Muscle layer of colon (tissue), 2 donors: ENCODE data around the gene KCNMB1.

Experiments
- H3K27ac ChIP-seq: one replicate; pipeline ENCODE4 v1.7.0; 2013; ENCODE audit warnings: low read depth, mild to moderate bottlenecking, low read length, moderate library complexity
- H3K27me3 ChIP-seq, 2 donors: one replicate each; pipeline ENCODE4 v1.7.0; 2013; ENCODE audit warnings: low read length in 2 of 2, mild to moderate bottlenecking in 2 of 2; ENCODE audit not compliant: insufficient read depth in 2 of 2, control insufficient read depth in 1 of 2
- H3K36me3 ChIP-seq: one replicate; pipeline ENCODE4 v1.7.0; 2013; ENCODE audit warnings: mild to moderate bottlenecking, low read length; ENCODE audit not compliant: insufficient read depth
- H3K4me1 ChIP-seq: one replicate; pipeline ENCODE4 v1.7.0; 2013; ENCODE audit warnings: mild to moderate bottlenecking, low read length; ENCODE audit not compliant: insufficient read depth
- H3K4me3 ChIP-seq, 2 donors: one replicate each; pipeline ENCODE4 v1.7.0; 2013; ENCODE audit warnings: low read length in 2 of 2, low read depth in 1 of 2, mild to moderate bottlenecking in 1 of 2, moderate library complexity in 1 of 2
- H3K9ac ChIP-seq: one replicate; pipeline ENCODE4 v1.7.0; 2013; ENCODE audit warnings: low read length
- H3K9me3 ChIP-seq: one replicate; pipeline ENCODE4 v1.7.0; 2013; ENCODE audit warnings: mild to moderate bottlenecking, low read length
- donor health status: abdominal sarcoma.
- donor health status: Adenocarcinoma of cecum.

Gene KCNMB1

DNA sequence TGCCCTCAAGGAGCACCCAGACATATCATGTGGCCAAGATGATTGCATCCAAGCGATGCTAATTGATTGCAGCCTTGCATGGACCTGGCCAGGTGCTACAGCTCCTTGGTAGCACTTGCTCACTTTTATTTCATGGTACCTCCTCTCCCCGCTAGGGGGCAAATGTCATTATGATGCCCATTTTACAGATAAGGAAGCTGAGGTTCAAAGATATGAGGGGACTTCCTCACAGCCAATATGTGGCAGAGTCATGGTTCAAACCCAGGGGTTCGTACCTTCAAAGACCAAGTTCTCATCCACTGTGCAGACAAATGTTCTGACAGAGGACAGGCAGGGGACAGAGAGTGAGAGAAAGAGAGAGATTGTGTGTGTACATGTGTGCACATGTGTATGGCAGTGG is 21.9 kb upstream of the KCNMB1 start:
- Histone ChIP-seq H3K9me3 (no peaks in the 10 kb centered on the region), H3K27ac (no peak overlapping the region), H3K4me3 (no peak overlapping the region), H3K27me3 (no peaks in the 10 kb centered on the region), H3K9ac (no peak overlapping the region), H3K36me3 (no peaks in the 10 kb centered on the region), H3K4me1 (peaks cover 19% of the 10 kb centered on the region)

GRCh38 chr5:170410401-170410800 is 21.2 kb upstream of the KCNMB1 start:
- no peaks in the 10 kb centered on the region for H3K27me3 ChIP-seq
- H3K9me3 ChIP-seq = no peaks in the 10 kb centered on the region
- H3K36me3 ChIP-seq = no peaks in the 10 kb centered on the region
- H3K4me1 ChIP-seq = peaks cover 19% of the 10 kb centered on the region
- no peak overlapping the region for H3K27ac ChIP-seq
- H3K9ac ChIP-seq = no peak overlapping the region
- H3K4me3 ChIP-seq = no peak overlapping the region

DNA sequence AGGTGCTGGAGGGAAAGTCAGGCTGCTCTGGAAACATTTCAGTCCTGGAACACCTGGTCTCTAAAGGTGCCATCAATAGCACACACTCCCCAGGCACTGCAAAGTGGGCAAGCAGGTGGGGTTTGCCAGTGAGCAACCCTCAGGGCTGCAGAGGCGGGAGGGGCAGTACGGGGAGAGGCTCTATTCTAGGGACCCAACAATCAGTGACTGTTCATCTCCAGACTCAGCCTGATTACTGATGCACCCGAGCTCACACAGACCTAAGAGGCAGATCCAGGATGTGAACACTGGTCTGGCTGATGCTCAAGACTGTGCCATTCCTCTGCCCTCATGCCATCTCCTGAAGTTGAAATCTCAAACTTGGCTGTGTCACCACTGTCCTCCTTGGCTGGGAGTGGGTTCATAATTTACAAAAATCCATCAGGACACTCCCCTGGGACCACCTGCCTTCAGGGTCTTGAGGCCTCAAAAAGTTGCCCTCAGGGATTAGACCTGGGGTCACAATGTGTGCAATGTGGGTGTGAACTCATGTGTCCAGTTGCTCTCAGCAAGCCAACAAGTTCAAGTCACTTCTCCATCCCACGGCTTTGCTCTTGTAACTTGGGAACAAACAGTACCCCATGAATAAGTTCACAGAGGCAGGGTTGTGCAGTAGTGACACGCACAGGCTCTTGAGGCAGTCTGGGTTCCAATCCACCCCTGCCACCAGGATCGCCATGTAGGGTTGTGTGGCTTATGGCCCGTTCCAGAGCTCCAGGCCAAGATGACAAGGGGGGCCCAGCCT is 19.9 kb upstream of the KCNMB1 start:
- peaks cover 19% of the 10 kb centered on the region for H3K4me1 ChIP-seq
- H3K27ac ChIP-seq = no peak overlapping the region
- no peak overlapping the region for H3K9ac ChIP-seq
- H3K4me3 ChIP-seq = no peak overlapping the region
- no peaks in the 10 kb centered on the region for H3K36me3 ChIP-seq
- H3K9me3 ChIP-seq = no peaks in the 10 kb centered on the region
- H3K27me3 ChIP-seq = no peaks in the 10 kb centered on the region

DNA sequence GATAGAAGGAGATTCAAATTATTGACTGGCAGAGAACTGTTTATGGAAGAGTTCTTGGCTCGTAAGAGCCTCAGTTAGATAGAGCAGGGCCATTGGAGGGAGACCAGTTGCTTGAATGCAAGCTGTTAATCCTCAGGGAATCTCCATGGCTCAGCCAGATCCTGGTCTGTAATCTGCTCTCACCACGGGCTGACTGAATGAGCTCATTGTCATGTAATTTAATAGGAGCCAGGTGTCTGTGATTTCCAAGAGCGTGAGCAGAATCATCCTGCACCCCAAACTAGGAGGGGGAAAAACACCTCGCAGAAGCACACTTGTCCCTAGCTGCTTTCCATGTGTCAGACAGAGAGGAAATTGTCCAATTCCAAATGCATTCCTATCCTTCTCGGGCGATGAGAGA is 19.1 kb upstream of the KCNMB1 start:
- Histone ChIP-seq H3K4me3 (no peak overlapping the region), H3K36me3 (no peaks in the 10 kb centered on the region), H3K9me3 (no peaks in the 10 kb centered on the region), H3K9ac (no peak overlapping the region), H3K27me3 (no peaks in the 10 kb centered on the region), H3K27ac (no peak overlapping the region), H3K4me1 (peaks cover 19% of the 10 kb centered on the region)

GRCh38 chr5:170407062-170407461 is 17.9 kb upstream of the KCNMB1 start:
- no peaks in the 10 kb centered on the region for H3K9me3 ChIP-seq
- no peaks in the 10 kb centered on the region for H3K27me3 ChIP-seq
- H3K27ac ChIP-seq = no peak overlapping the region
- H3K9ac ChIP-seq = no peak overlapping the region
- no peak overlapping the region for H3K4me3 ChIP-seq
- H3K4me1 ChIP-seq = peaks cover 19% of the 10 kb centered on the region
- H3K36me3 ChIP-seq = peaks cover 7% of the 10 kb centered on the region

DNA sequence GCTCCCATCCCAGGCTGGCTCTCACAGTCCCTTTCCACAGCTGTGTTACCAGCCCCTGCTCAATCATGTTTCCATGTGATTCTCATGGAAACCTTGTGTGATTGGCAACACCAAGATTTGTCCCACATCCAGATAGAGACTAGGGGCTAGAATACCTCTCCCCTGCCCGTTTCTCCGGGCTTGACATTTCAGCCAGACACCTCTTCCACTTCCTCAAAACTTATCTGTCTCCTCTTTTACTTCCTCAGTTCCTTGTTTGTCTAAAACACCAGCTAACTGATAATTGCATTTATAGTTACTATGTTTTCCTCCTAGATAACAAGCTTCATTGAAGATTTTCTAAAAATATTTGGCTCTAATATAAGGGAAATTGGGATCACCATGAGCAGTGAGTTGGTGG is 16.6 kb upstream of the KCNMB1 start:
- H3K9ac ChIP-seq = no peak overlapping the region
- peaks cover 19% of the 10 kb centered on the region for H3K4me1 ChIP-seq
- no peaks in the 10 kb centered on the region for H3K9me3 ChIP-seq
- H3K36me3 ChIP-seq = peaks cover 7% of the 10 kb centered on the region
- H3K4me3 ChIP-seq = no peak overlapping the region
- H3K27me3 ChIP-seq = no peaks in the 10 kb centered on the region
- H3K27ac ChIP-seq = no peak overlapping the region

GRCh38 chr5:170404398-170404797 is 15.2 kb upstream of the KCNMB1 start:
- no peaks in the 10 kb centered on the region for H3K27me3 ChIP-seq
- H3K27ac ChIP-seq = no peak overlapping the region
- H3K4me3 ChIP-seq = no peak overlapping the region
- peaks cover 11% of the 10 kb centered on the region for H3K36me3 ChIP-seq
- H3K9ac ChIP-seq = no peak overlapping the region
- H3K4me1 ChIP-seq = peaks cover 19% of the 10 kb centered on the region
- H3K9me3 ChIP-seq = no peaks in the 10 kb centered on the region

- Histone ChIP-seq H3K9me3 (no peaks in the 10 kb centered on the region), H3K27ac (no peak overlapping the region), H3K4me3 (no peak overlapping the region)
Observed at GRCh38 chr5:170403675-170404074, 14.5 kb upstream of the KCNMB1 start.

GRCh38 chr5:170402508-170402907 is 13.3 kb upstream of the KCNMB1 start:
- Histone ChIP-seq H3K9me3 (no peaks in the 10 kb centered on the region), H3K4me1 (peaks cover under 1% of the 10 kb centered on the region), H3K27me3 (no peaks in the 10 kb centered on the region), H3K27ac (no peak overlapping the region), H3K4me3 (no peak overlapping the region), H3K36me3 (peaks cover 11% of the 10 kb centered on the region), H3K9ac (no peak overlapping the region)

More at GRCh38 chr5:170403675-170404074, 14.5 kb upstream of the KCNMB1 start:
- Histone ChIP-seq H3K27me3 (no peaks in the 10 kb centered on the region), H3K4me1 (peaks cover 12% of the 10 kb centered on the region), H3K9ac (no peak overlapping the region), H3K36me3 (peaks cover 11% of the 10 kb centered on the region)

- Histone ChIP-seq H3K4me1 (peaks cover 36% of the 10 kb centered on the region), H3K9ac (no peak overlapping the region), H3K27ac (no peak overlapping the region), H3K27me3 (no peaks in the 10 kb centered on the region), H3K4me3 (no peak overlapping the region), H3K9me3 (no peaks in the 10 kb centered on the region), H3K36me3 (peaks cover 4% of the 10 kb centered on the region)
Observed at GRCh38 chr5:170397059-170397458, 7.9 kb upstream of the KCNMB1 start.

DNA sequence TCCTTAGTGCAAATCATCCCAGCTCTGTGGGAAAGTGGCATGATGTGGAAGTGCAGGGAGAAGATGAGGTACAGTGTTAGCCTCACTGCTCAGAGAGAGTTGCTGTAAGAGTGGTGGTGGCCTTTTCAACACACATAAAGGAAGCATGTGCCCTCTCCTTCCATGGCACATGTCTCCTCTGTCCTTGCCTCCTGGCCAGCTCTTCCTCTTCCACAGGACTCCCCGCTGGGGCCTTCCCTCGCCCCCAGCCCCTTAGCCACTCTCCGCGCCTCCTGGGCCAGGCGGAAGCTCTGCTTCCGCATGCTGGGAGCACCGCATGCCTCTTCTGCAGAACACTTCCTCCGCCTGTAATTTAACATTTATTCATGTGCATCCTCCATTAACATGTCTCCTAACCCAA is 4.8 kb upstream of the KCNMB1 start:
- Histone ChIP-seq H3K36me3 (no peaks in the 10 kb centered on the region), H3K27ac (no peak overlapping the region), H3K9ac (no peak overlapping the region)

DNA sequence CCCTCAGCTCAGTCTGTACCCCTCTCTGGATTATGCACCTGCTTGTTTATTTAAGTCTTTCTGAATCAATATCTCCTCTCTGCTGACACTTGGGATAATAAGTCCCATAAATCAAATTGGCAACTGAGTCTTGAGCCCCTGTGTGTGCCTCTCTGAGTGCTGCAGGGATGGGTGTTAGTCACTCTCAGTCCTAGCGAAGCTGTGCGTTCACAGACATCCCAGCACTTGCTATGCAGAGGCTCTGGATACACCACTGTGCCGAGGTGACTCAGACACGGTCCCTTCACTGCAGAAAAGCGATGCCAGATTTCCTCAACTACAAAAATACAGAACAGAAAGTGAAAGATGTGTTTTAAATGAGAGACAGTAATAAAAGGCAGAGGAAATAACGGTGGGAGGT is 4.1 kb upstream of the KCNMB1 start:
- Histone ChIP-seq H3K27me3 (no peaks in the 10 kb centered on the region), H3K36me3 (no peaks in the 10 kb centered on the region), H3K9ac (no peak overlapping the region), H3K4me1 (peaks cover 51% of the 10 kb centered on the region), H3K9me3 (no peaks in the 10 kb centered on the region), H3K4me3 (peak overlapping the region in 1 of 2 donors; percentile 10), H3K27ac (peak overlapping the region; percentile 30)

More for the DNA sequence above, 4.8 kb upstream of the KCNMB1 start:
- H3K4me3 ChIP-seq = peak overlapping the region in 1 of 2 donors; percentile 10
- no peaks in the 10 kb centered on the region for H3K27me3 ChIP-seq
- H3K4me1 ChIP-seq = peaks cover 51% of the 10 kb centered on the region
- no peaks in the 10 kb centered on the region for H3K9me3 ChIP-seq
